Measurements from ENCODE around the gene KIR3DL1.
"Not testable (repeated sequence)": the region's sequence is repeated elsewhere in the genome, so short reads cannot be mapped to it uniquely, and the experiment has no call there.

KIR3DL1 gene

GRCh38 chr19:54817670-54818536, 1.6 kb downstream of the KIR3DL1 start:
- DNase-seq = no peak

DNA sequence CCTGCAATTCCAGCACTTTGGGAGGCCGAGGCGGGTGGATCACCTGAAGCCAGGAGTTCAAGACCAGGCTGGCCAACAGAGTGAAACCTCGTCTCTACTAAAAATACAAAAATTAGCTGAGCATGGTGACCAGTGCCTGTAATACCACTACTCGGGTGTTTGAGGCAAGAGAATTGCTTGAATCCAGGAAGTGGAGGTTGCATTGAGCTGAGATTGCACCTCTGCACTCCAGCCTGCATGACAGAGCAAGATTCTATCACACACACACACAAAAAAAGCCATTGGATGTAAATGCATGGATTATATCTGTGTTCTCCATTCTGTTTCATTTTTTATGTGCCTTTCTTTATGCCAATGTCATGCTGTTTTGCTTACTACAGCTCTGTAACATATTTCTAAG, 8.1 kb downstream of the KIR3DL1 start:
- DNase-seq = not testable (repeated sequence)

DNA sequence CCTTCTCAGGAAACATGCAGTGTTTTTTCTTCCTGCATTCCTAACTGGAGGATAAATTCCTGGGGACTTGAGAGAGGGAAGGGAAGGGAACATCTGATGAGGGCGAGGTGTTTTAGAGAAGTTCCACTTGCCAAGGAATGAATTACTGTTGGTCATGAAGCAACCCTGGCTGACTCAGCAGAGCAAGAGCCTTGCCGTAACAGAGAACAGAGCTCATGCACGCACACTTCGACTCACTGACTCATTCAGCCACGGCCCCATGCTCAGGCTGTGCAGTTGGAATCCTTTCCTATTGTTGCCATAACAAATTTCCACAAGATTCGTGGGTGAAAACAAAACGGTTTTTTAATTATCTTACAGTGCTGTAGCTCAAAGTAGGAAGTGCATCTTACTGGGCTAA, 9.1 kb downstream of the KIR3DL1 start:
- not testable (repeated sequence) for DNase-seq

GRCh38 chr19:54828064-54828463, 11.8 kb downstream of the KIR3DL1 start:
- not testable (repeated sequence) for DNase-seq

GRCh38 chr19:54832496-54832895, 16.2 kb downstream of the KIR3DL1 start, which contains the start of gene KIR2DS4:
TSS of gene KIR2DS4 (plus strand) at chr19:54832676.
- not testable (repeated sequence) for DNase-seq

GRCh38 chr19:54835126-54835525, 18.9 kb downstream of the KIR3DL1 start:
- not testable (repeated sequence) for DNase-seq

DNA sequence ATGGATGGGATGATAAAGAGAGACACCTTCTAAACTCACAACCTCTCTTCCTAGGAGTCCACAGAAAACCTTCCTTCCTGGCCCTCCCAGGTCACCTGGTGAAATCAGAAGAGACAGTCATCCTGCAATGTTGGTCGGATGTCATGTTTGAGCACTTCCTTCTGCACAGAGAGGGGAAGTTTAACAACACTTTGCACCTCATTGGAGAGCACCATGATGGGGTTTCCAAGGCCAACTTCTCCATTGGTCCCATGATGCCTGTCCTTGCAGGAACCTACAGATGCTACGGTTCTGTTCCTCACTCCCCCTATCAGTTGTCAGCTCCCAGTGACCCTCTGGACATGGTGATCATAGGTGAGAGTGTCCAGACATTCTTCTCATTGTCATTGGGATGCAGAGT, 21.3 kb downstream of the KIR3DL1 start:
- DNase-seq = not testable (repeated sequence)

DNA sequence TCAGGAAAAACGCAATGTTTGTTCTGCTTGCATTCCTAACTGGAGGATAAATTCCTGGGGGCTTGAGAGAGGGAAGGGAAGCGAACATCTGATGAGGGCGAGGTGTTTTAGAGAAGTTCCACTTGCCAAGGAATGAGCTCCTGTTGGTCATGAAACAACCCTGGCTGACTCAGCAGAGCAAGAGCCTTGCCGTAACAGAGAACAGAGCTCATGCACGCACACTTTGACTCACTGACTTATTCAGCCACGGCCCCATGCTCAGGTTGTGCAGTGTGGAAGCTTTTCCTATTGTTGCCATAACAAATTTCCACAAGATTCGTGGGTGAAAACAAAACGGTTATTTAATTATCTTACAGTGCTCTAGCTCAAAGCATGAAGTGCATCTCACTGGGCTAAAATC, 26.9 kb downstream of the KIR3DL1 start:
- DNase-seq = not testable (repeated sequence)

DNA sequence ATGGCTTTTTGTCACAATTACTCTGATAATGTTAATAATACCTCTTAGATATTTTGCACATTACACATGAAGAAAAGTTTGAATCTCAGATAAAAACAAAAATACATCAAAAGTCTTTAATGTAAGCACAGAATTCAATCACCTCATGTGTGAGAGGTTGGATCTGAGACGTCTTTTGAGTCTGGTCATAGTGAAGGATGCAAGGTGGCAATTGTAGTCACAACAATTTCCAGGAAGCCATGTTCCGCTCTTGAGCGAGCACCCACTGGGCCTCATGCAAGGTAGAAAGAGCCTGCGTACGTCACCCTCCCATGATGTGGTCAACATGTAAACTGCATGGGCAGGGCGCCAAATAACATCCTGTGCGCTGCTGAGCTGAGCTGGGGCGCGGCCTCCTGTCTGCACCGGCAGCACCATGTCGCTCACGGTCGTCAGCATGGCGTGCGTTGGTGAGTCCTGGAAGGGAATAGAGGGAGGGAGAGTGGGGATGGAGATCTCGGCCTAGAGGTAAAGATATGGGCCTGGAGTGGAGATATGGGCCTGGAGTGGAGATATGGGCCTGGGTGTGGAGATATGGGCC, 33.9 kb downstream of the KIR3DL1 start, which contains the start of gene KIR3DL2:
KIR3DL2 (plus strand) TSS at position 383 of the 580 bp plus-strand sequence; CDS start at position 416, 33 bp downstream.
- not testable (repeated sequence) for DNase-seq

GRCh38 chr19:54850930-54851329, 34.7 kb downstream of the KIR3DL1 start:
- DNase-seq = no peak

DNA sequence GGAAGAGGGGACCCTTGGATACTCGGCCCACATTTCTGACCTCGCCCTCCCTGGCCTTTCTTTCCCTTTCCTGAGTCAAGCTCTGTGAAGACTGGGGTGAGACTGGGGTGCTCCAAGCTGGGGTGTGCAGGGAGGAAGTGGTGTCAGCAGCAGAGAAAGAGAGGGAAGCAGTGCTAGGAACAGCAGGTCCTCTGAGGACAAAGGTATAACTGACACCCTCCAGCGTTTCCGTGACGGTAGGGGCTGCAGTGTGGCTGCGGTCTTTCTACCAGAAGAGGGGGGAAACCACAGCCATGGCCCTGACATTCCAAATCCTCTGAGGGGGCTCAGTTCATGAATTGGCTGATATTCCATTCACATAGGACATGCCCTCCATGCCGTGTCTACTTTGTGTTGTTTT, 35.1 kb downstream of the KIR3DL1 start:
- no peak for DNase-seq

DNA sequence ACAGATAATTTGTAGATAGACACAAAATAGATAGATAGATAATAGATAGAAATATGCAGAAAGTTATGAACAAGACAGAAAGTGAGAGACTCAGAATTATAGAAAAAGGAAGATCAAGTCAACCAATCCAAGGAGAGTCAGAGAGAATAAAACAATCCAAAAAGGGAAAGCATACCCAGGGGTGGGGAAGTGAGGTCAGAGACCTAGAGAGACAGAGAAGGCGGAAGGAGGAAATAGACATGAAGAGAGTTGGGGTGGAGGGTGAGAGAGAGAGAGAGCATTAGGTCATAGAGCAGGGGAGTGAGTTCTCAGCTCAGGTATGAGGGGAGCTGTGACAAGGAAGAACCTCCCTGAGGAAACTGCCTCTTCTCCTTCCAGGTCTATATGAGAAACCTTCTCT, 39.0 kb downstream of the KIR3DL1 start:
- DNase-seq = not testable (repeated sequence)

GRCh38 chr19:54858476-54858875, 42.2 kb downstream of the KIR3DL1 start:
- not testable (repeated sequence) for DNase-seq

- not testable (repeated sequence) for DNase-seq
Measured at GRCh38 chr19:54859421-54859820, 43.2 kb downstream of the KIR3DL1 start.

GRCh38 chr19:54863459-54863858, 47.2 kb downstream of the KIR3DL1 start:
- DNase-seq = not testable (repeated sequence)

- no peak for DNase-seq
Measured at GRCh38 chr19:54871696-54872095, 55.4 kb downstream of the KIR3DL1 start.

DNA sequence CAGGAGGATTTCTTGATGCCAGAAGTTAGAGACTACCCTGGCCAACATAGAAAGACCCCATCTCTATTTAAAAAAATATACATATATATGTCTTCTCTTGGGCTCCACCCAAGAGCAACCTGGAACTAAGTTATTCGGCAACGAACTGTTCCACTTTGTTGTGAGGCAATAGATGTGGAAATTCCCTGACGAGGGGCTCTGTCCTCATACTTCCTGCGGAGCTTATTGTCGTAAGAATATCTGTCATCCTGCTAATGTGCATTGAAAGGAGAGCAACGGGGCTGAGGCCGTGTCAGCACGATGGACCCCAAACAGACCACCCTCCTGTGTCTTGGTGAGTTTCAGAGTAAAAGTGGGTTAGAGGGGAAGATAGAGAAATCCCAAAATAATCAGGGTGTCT, 57.7 kb downstream of the KIR3DL1 start, which contains the start of gene FCAR:
FCAR (plus strand) TSS at position 246 of the 400 bp plus-strand sequence; CDS start at position 301, 55 bp downstream.
- no peak for DNase-seq

GRCh38 chr19:54875506-54875905, 59.2 kb downstream of the KIR3DL1 start:
- DNase-seq = no peak

DNA sequence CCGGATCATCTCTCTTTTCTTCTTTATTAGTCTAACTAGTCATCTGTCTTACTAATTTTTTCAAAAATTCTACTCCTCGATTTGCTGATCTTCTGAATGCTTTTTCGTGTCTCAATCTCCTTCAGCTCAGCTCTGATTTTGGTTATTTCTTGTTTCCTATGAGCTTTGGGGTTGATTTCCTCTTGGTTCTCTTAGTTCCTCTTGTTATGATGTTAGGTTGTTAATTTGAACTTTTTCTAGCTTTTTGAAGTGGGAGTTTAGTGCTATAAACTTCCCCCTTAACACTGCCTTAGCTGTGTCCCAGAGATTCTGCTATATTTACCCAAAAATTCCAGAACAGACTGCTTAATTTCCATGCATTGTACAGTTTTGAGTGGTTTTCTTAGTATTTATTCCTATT, 61.2 kb downstream of the KIR3DL1 start:
- DNase-seq = no peak

All from NCI-H1092 treated with DMSO at 0.1 percent for 48 hours (cell line).